Measurements from ENCODE around the gene SCNN1B.

SCNN1B gene

DNA sequence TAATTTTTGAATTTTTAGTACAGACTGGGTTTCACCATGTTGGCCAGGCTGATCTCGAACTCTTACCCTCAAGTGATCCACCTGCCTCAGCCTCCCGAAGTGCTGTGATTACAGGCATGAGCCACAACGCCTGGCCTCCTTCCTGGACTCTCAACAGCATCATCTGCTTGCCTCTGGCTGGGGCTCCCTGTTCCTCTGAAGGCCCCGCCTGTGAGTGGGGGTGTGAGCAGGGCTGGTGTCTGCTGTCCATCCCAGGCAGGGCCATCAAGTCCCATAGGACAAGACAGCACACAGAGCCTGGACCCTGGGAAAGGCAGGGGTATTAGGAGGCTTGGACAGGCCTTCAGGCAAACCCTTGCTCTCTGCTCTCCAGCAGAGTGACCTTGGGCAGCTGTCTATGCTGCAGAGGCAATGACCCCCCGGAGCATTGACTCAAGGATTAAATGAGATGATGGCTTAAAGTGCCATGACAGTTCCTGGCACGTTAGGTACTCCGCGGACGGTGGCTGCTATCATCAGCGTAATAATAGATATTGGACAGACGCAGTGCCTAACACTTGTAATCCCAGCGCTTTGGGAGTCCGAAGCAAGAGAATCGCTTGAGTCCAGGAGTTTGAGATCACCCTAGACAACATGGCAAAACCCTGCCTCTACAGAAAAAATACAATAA lies 19.2 kb downstream of the SCNN1B start:
- DNase-seq: no peak

DNA sequence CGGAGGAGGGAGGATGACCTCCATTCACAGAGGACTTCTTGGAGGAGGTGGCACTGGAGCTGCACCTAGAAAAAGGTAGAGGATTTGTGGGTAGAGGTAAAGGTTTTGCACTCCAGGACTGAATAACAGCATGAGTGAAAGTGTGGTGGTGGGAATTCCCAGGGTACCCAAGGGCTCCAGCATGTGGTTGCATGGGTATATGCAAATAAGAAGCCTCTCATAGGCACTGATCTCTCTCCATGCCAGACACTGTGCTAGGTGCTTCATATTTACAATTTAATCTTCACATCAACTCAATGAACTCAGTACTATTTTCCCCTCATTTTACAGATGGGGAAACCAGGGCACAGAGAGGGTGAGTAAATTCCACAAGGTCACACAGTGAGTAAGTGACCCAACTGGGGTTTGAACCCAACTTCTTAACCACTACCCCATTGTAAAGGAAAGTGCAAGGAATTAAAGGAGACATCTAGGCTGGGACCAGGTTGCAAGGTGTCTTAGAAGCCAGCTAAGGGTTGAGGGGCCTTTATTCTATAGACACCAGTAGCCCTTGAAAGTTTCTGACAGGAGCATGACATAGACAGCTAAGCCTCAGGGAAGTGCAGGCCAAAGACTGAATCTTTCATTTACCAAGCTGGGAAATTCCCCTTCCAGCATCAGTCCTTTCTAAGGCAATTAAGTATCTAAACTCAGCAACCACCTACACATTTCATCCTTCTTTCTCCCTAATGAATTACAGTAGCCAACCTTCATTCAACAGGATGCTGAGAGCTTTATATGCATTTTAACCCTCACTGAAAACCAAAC lies 21.3 kb downstream of the SCNN1B start:
- no peak for DNase-seq

- no peak for DNase-seq
Measured at GRCh38 chr16:23324727-23325126, 22.6 kb downstream of the SCNN1B start.

DNA sequence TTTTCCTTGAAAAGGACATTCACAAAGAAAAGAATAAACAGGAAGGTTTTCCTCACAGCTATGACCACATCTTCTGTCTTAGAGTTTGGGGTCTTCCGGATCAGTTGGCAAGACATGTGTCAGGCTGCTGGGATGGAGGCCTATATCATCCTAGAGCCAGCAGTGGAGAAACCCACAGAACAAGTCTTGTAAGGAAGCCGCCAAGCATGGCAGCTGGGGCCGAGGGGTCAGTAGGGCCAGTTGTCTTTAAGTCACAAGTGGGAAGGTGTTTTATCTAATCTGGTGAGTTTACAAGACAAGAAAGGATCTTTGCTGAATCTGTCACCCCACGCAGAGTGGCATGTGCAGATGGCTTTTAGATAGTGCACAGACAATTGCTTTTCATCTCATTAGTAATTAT lies 25.7 kb downstream of the SCNN1B start:
- no peak for DNase-seq

GRCh38 chr16:23330161-23330560 lies 28.1 kb downstream of the SCNN1B start:
- DNase-seq: no peak

GRCh38 chr16:23330583-23331249 lies 28.6 kb downstream of the SCNN1B start:
- no peak for DNase-seq

- no peak for DNase-seq
Measured at GRCh38 chr16:23333034-23333579, 31.0 kb downstream of the SCNN1B start.

DNA sequence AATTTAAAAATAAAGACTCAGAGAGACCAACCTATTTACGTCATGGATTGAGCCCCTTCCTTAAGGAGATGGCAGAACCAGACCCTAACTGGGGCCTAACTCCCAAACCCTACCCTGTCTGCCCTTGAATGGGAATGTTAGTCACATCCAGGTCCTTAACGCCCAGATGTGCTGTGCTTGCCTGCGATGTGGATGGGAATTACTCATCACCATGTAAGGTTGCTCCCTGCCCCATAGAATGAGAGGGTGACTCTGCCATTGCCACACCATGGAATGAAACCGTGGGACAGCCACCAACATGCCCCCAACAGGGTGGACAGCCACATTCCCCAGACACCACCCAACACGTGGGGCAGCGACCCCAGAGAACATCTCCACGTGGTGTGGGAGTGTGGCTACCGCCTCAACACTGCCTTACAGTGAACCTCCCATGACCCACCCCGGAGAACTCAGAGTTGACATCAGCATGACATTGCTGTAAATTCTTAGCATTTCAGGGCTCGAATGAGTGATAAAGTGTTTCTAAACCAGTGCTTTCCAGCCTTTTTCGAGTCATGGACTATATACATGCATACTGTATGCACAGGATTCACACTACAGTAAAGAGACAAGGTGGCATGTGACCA lies 31.8 kb downstream of the SCNN1B start:
- DNase-seq: no peak

DNA sequence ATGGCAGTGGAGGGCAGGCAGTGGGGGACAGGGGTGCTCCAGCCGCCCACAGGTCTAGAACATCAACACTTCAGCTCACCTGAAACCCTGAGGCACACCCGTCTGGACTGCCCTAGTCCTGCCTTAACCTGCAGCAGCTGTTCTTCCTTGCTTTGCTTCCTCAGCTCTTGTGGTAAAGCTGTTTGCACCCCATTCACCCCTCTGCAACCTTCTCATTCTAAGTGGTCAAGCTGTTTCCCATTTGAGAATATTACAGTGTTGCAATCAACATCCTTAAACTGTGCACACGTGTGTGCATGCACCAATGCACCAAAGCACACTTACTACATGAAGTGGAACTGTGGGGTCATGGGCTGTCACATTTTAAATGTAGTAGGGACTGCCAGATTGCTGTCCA lies 32.4 kb downstream of the SCNN1B start:
- DNase-seq: no peak

GRCh38 chr16:23334950-23335349 lies 32.8 kb downstream of the SCNN1B start:
- DNase-seq: no peak

DNA sequence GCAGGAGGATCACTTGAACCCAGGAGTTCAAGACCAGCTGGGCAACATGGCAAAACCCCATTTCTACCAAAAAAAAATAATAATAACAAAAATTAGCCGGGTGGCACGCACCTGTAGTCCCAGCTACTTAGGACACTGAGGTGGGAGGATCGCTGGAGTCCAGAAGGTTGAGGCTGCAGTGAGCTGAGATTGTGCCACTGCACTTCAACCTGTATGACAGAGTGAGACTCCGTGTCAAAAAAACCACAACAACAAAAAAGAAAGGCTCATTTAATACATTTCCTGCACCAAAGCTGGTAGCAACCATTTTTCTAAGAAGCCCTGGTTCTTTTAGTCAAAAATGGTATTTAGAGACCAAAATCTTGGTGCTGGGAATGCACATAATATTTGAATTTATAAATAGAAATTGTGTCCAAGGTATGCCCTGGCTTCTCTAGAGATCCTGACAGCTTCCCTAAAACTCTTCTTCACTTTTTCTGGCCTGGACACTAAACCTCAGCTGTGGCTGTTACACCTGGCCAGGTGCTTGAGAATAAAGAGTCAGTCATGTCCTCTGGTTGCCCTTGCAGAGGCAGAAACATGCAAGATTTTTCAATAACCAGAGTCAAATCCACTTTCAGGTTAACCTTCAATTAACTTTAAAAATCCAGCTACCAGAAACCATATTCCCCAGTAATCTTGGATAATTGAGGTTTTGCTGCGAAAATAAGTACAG lies 35.9 kb downstream of the SCNN1B start:
- DNase-seq: no peak

GRCh38 chr16:23339787-23340186 lies 37.7 kb downstream of the SCNN1B start:
- no peak for DNase-seq

- DNase-seq: no peak
Measured at GRCh38 chr16:23342083-23342640, 40.1 kb downstream of the SCNN1B start.

DNA sequence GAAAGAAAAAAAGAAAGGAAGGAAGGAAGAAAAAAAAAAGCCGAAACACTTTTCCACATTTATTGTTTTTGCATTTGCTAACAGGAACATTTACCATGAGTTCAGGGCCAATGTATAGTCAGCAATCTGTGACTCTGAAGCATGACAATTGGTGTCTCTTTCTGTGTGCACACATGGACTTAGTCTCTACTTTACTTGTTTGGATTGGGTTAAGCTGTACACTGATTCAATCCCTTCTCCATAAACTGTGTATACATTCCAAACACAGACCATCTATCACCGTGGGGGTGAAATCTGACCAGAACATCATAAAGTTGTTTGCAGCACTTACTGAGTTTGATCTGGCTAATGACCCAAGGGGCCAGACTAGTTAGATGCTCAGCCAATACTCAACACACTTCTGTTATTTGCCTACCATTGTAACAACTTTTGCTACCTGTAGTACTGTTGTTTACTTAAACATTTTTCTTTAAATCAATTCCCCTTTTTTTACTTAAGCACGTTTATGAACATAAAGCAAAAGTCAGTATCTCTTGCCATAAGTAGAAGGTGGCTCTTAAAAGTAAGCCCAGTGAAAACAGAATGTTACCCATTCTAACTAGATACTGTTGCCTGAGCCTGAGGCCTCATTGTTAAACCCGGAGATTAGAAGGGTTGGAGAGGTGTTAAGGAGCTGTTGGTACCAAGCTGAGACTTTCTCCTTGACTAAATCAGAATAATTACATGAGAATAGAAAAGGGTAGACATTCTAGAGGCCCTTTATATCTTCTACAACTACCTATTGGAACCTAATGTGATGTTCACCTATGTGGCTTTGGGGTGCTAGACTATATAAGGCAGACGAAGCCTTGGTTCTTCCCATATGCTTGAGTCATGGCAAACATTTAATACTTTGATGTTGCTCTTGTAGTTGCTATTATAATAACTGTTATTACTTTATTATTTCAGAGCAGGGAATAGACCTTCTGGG lies 41.8 kb downstream of the SCNN1B start:
- no peak for DNase-seq

- DNase-seq: no peak
Measured at GRCh38 chr16:23345237-23345636, 43.1 kb downstream of the SCNN1B start.

- DNase-seq: no peak
Measured at GRCh38 chr16:23348579-23349469, 46.7 kb downstream of the SCNN1B start.

- no peak for DNase-seq
Measured at GRCh38 chr16:23351360-23351759, 49.3 kb downstream of the SCNN1B start.

GRCh38 chr16:23353440-23353839 lies 51.3 kb downstream of the SCNN1B start:
- no peak for DNase-seq

GRCh38 chr16:23354246-23354645 lies 52.1 kb downstream of the SCNN1B start:
- DNase-seq: no peak

DNA sequence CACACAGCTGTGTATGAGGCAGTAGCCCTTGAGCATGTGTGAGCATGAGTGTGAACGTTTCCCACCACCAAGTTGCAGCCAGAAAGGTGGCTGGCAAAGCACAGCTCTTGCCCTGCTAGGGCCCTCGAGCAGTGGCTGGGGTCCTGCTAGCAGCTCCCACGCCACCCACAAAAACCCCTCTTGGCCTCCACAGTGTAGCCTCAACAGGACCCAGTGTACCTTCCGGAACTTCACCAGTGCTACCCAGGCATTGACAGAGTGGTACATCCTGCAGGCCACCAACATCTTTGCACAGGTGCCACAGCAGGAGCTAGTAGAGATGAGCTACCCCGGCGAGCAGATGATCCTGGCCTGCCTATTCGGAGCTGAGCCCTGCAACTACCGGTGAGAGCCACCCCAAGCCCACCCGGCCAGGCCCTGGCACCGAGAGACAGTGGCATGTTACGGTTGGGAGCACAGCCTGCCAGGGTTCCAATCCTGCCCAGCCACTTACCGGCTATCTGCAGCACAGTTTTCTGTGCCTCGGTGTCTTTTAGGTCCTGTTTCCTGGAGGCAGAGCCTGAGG lies 53.1 kb downstream of the SCNN1B start:
- no peak for DNase-seq

All from KG1 (cell line).